ENCODE data around the gene POLG.

The POLG gene

GRCh38 chr15:89362203-89363101 is 27.8 kb upstream of the POLG start:
- Histone ChIP-seq H3K9ac (ENCODE audit: low read depth in 1 of 2, low read length in 2 of 2) (no peak overlapping the region), H3K4me3 (ENCODE audit: low read depth in 1 of 2, low read length in 2 of 2) (no peak overlapping the region), H3K9me3 (ENCODE audit: control insufficient read depth in 1 of 2, low read length in 2 of 2) (no peaks in the 10 kb centered on the region), H3K4me1 (ENCODE audit: control insufficient read depth in 1 of 2, insufficient read depth in 2 of 2, low read length in 2 of 2) (peaks cover 4 to 11% of the 10 kb centered on the region in 2 donors), H3K27ac (ENCODE audit: low read depth, low read length) (no peak overlapping the region), H3K27me3 (ENCODE audit: control insufficient read depth in 1 of 2, insufficient read depth in 2 of 2, low read length in 2 of 2) (peaks cover 91 to 93% of the 10 kb centered on the region in 2 donors), H3K36me3 (ENCODE audit: control insufficient read depth in 1 of 2, insufficient read depth in 2 of 2, low read length in 2 of 2) (no peaks in the 10 kb centered on the region)

GRCh38 chr15:89361451-89362202 is 27.0 kb upstream of the POLG start:
- Histone ChIP-seq H3K9me3 (ENCODE audit: control insufficient read depth in 1 of 2, low read length in 2 of 2) (no peaks in the 10 kb centered on the region), H3K27ac (ENCODE audit: low read depth, low read length) (no peak overlapping the region), H3K36me3 (ENCODE audit: control insufficient read depth in 1 of 2, insufficient read depth in 2 of 2, low read length in 2 of 2) (no peaks in the 10 kb centered on the region), H3K27me3 (ENCODE audit: control insufficient read depth in 1 of 2, insufficient read depth in 2 of 2, low read length in 2 of 2) (peaks cover 88 to 93% of the 10 kb centered on the region in 2 donors), H3K4me3 (ENCODE audit: low read depth in 1 of 2, low read length in 2 of 2) (no peak overlapping the region), H3K9ac (ENCODE audit: low read depth in 1 of 2, low read length in 2 of 2) (no peak overlapping the region), H3K4me1 (ENCODE audit: control insufficient read depth in 1 of 2, insufficient read depth in 2 of 2, low read length in 2 of 2) (peaks cover 0 to 11% of the 10 kb centered on the region in 2 donors)

- Histone ChIP-seq H3K36me3 (ENCODE audit: control insufficient read depth in 1 of 2, insufficient read depth in 2 of 2, low read length in 2 of 2) (no peaks in the 10 kb centered on the region), H3K27me3 (ENCODE audit: control insufficient read depth in 1 of 2, insufficient read depth in 2 of 2, low read length in 2 of 2) (peaks cover 86 to 88% of the 10 kb centered on the region in 2 donors), H3K9ac (ENCODE audit: low read depth in 1 of 2, low read length in 2 of 2) (no peak overlapping the region), H3K4me3 (ENCODE audit: low read depth in 1 of 2, low read length in 2 of 2) (no peak overlapping the region), H3K4me1 (ENCODE audit: control insufficient read depth in 1 of 2, insufficient read depth in 2 of 2, low read length in 2 of 2) (peaks cover 0 to 11% of the 10 kb centered on the region in 2 donors), H3K9me3 (ENCODE audit: control insufficient read depth in 1 of 2, low read length in 2 of 2) (no peaks in the 10 kb centered on the region), H3K27ac (ENCODE audit: low read depth, low read length) (no peak overlapping the region)
Measured at GRCh38 chr15:89360294-89360971, 25.8 kb upstream of the POLG start.

GRCh38 chr15:89359471-89360293 is 25.1 kb upstream of the POLG start:
- H3K4me1 ChIP-seq (ENCODE audit: control insufficient read depth in 1 of 2, insufficient read depth in 2 of 2, low read length in 2 of 2): peaks cover 0 to 11% of the 10 kb centered on the region in 2 donors
- H3K9me3 ChIP-seq (ENCODE audit: control insufficient read depth in 1 of 2, low read length in 2 of 2): no peaks in the 10 kb centered on the region
- no peaks in the 10 kb centered on the region for H3K36me3 ChIP-seq (ENCODE audit: control insufficient read depth in 1 of 2, insufficient read depth in 2 of 2, low read length in 2 of 2)
- H3K9ac ChIP-seq (ENCODE audit: low read depth in 1 of 2, low read length in 2 of 2): no peak overlapping the region
- H3K27ac ChIP-seq (ENCODE audit: low read depth, low read length): no peak overlapping the region
- peaks cover 80 to 85% of the 10 kb centered on the region in 2 donors for H3K27me3 ChIP-seq (ENCODE audit: control insufficient read depth in 1 of 2, insufficient read depth in 2 of 2, low read length in 2 of 2)
- H3K4me3 ChIP-seq (ENCODE audit: low read depth in 1 of 2, low read length in 2 of 2): no peak overlapping the region

- H3K4me3 ChIP-seq (ENCODE audit: low read depth in 1 of 2, low read length in 2 of 2): peak overlapping the region; percentile 64 to 66
- H3K9me3 ChIP-seq (ENCODE audit: control insufficient read depth in 1 of 2, low read length in 2 of 2): no peaks in the 10 kb centered on the region
- H3K27ac ChIP-seq (ENCODE audit: low read depth, low read length): no peak overlapping the region
- H3K4me1 ChIP-seq (ENCODE audit: control insufficient read depth in 1 of 2, insufficient read depth in 2 of 2, low read length in 2 of 2): peaks cover 0 to 11% of the 10 kb centered on the region in 2 donors
- H3K27me3 ChIP-seq (ENCODE audit: control insufficient read depth in 1 of 2, insufficient read depth in 2 of 2, low read length in 2 of 2): peaks cover 74 to 78% of the 10 kb centered on the region in 2 donors
- no peaks in the 10 kb centered on the region for H3K36me3 ChIP-seq (ENCODE audit: control insufficient read depth in 1 of 2, insufficient read depth in 2 of 2, low read length in 2 of 2)
- no peak overlapping the region for H3K9ac ChIP-seq (ENCODE audit: low read depth in 1 of 2, low read length in 2 of 2)
Measured at GRCh38 chr15:89358755-89359439, 24.3 kb upstream of the POLG start.

GRCh38 chr15:89358435-89358754 is 23.8 kb upstream of the POLG start:
- Histone ChIP-seq H3K27ac (ENCODE audit: low read depth, low read length) (no peak overlapping the region), H3K36me3 (ENCODE audit: control insufficient read depth in 1 of 2, insufficient read depth in 2 of 2, low read length in 2 of 2) (no peaks in the 10 kb centered on the region), H3K27me3 (ENCODE audit: control insufficient read depth in 1 of 2, insufficient read depth in 2 of 2, low read length in 2 of 2) (peaks cover 71 to 73% of the 10 kb centered on the region in 2 donors), H3K4me1 (ENCODE audit: control insufficient read depth in 1 of 2, insufficient read depth in 2 of 2, low read length in 2 of 2) (peaks cover 0 to 11% of the 10 kb centered on the region in 2 donors), H3K4me3 (ENCODE audit: low read depth in 1 of 2, low read length in 2 of 2) (peak overlapping the region in 1 of 2 donors; percentile 66), H3K9me3 (ENCODE audit: control insufficient read depth in 1 of 2, low read length in 2 of 2) (no peaks in the 10 kb centered on the region), H3K9ac (ENCODE audit: low read depth in 1 of 2, low read length in 2 of 2) (no peak overlapping the region)

- H3K9me3 ChIP-seq (ENCODE audit: control insufficient read depth in 1 of 2, low read length in 2 of 2): no peaks in the 10 kb centered on the region
- H3K4me1 ChIP-seq (ENCODE audit: control insufficient read depth in 1 of 2, insufficient read depth in 2 of 2, low read length in 2 of 2): peaks cover 0 to 11% of the 10 kb centered on the region in 2 donors
- H3K36me3 ChIP-seq (ENCODE audit: control insufficient read depth in 1 of 2, insufficient read depth in 2 of 2, low read length in 2 of 2): no peaks in the 10 kb centered on the region
- no peak overlapping the region for H3K9ac ChIP-seq (ENCODE audit: low read depth in 1 of 2, low read length in 2 of 2)
- peaks cover 57 to 60% of the 10 kb centered on the region in 2 donors for H3K27me3 ChIP-seq (ENCODE audit: control insufficient read depth in 1 of 2, insufficient read depth in 2 of 2, low read length in 2 of 2)
- no peak overlapping the region for H3K4me3 ChIP-seq (ENCODE audit: low read depth in 1 of 2, low read length in 2 of 2)
- no peak overlapping the region for H3K27ac ChIP-seq (ENCODE audit: low read depth, low read length)
Measured at GRCh38 chr15:89356634-89357298, 22.1 kb upstream of the POLG start.

GRCh38 chr15:89353991-89354390 is 19.4 kb upstream of the POLG start:
- Histone ChIP-seq H3K9me3 (ENCODE audit: control insufficient read depth in 1 of 2, low read length in 2 of 2) (no peaks in the 10 kb centered on the region), H3K9ac (ENCODE audit: low read depth in 1 of 2, low read length in 2 of 2) (no peak overlapping the region), H3K27ac (ENCODE audit: low read depth, low read length) (no peak overlapping the region), H3K27me3 (ENCODE audit: control insufficient read depth in 1 of 2, insufficient read depth in 2 of 2, low read length in 2 of 2) (peaks cover 31 to 33% of the 10 kb centered on the region in 2 donors), H3K4me3 (ENCODE audit: low read depth in 1 of 2, low read length in 2 of 2) (no peak overlapping the region), H3K36me3 (ENCODE audit: control insufficient read depth in 1 of 2, insufficient read depth in 2 of 2, low read length in 2 of 2) (no peaks in the 10 kb centered on the region), H3K4me1 (ENCODE audit: control insufficient read depth in 1 of 2, insufficient read depth in 2 of 2, low read length in 2 of 2) (peaks cover 0 to 6% of the 10 kb centered on the region in 2 donors)

GRCh38 chr15:89352476-89352875 is 17.9 kb upstream of the POLG start:
- Histone ChIP-seq H3K9ac (ENCODE audit: low read depth in 1 of 2, low read length in 2 of 2) (no peak overlapping the region), H3K27ac (ENCODE audit: low read depth, low read length) (no peak overlapping the region), H3K4me1 (ENCODE audit: control insufficient read depth in 1 of 2, insufficient read depth in 2 of 2, low read length in 2 of 2) (no peaks in the 10 kb centered on the region), H3K36me3 (ENCODE audit: control insufficient read depth in 1 of 2, insufficient read depth in 2 of 2, low read length in 2 of 2) (no peaks in the 10 kb centered on the region), H3K9me3 (ENCODE audit: control insufficient read depth in 1 of 2, low read length in 2 of 2) (no peaks in the 10 kb centered on the region), H3K4me3 (ENCODE audit: low read depth in 1 of 2, low read length in 2 of 2) (no peak overlapping the region), H3K27me3 (ENCODE audit: control insufficient read depth in 1 of 2, insufficient read depth in 2 of 2, low read length in 2 of 2) (peaks cover 19 to 25% of the 10 kb centered on the region in 2 donors)

Data from duodenal mucosa (tissue), 2 donors.